HL-60/S4 treated with retinoic acid at 250 ng/mL for 4 days and 3 days (cell line): ENCODE results near the gene SMAD4.
"Not testable (repeated sequence)": the region's sequence is repeated elsewhere in the genome, so short reads cannot be mapped to it uniquely, and the experiment has no call there.

ENCODE experiments used
- in situ Hi-C: fragments of 300-500 bp; cut with MboI; formaldehyde crosslinking; loops from 2 replicates; pipeline ENCODE4 v1.7.0; 2022; ENCODE audit warnings: low sequenced_read_pairs

Gene SMAD4

DNA sequence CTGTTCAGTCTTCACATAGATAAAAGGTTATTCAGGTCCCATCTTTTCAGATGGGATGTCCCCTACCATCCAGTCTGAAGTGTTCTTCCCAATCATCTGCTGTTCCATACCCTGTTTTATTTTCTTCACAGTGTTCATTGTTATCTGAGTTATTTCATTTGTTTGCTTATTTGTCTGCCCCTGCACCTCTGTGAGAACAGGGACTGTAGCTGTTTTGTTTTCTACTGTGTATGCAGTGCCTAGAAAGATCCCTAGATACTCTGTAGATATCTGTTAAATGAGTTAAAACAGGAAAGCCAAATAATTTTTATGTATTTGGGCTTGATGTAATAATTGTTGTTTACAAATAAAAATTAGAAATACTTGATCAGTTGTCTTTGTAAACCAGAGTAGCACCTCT is 34.2 kb downstream of the SMAD4 start:
- in situ Hi-C loops: no loop called here

DNA sequence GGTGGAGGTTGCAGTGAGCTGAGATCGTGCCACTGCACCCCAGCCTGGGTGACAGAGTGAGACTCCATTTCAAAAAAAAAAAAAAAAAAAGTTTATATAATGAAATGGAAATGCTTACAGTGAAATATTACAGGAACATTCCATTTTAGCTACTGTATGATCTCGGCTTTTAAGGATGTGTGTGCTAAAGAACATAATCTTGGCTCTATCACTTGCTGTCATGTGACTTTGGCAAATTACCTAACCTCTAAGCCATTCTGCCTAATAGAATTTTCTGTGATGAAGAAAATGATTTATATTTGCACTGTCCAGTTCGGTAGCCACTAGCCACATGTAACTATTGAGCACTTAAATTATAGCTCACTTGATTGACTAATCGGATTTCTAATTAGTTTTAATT is 36.3 kb downstream of the SMAD4 start:
- in situ Hi-C loops: no loop called here

DNA sequence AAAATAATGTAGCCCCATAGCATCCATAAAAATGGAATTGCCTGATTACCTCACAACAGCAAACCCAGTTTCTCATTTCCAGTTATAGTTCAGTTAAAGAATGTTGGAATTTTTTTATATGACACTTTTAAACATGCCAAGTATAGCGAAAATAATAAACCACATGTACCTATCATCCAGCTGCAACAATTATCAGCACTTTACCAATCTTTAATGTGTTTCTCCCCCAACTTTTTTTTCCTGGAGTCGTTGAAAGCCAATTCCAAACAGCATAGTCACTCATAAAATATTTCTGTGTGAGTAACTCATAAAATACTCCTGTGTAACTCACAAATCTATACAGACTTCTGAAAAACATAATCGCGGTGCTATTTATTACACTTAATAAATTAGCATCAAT is 38.1 kb downstream of the SMAD4 start:
- in situ Hi-C loops: no loop called here

GRCh38 chr18:51069885-51070284 is 39.9 kb downstream of the SMAD4 start:
- in situ Hi-C loops: no loop called here

DNA sequence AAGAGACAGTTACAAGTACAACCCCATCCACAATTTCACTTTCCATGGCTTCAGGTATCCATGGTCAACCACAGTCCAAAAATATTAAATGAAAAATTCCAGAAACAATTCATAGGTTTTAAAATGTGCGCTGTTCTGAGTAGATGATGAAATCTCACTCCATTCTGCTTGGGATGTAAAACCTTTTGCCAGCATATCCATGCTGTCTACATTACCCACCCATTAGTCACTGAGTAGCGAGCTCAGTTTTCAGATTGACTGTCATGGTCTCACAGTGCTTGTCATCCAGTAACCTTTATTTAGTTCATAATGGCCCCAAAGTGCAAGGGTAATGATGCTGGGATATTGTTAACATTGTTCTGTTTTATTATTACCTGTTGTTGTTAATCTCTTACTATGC is 40.5 kb downstream of the SMAD4 start:
- in situ Hi-C loops: no loop called here

DNA sequence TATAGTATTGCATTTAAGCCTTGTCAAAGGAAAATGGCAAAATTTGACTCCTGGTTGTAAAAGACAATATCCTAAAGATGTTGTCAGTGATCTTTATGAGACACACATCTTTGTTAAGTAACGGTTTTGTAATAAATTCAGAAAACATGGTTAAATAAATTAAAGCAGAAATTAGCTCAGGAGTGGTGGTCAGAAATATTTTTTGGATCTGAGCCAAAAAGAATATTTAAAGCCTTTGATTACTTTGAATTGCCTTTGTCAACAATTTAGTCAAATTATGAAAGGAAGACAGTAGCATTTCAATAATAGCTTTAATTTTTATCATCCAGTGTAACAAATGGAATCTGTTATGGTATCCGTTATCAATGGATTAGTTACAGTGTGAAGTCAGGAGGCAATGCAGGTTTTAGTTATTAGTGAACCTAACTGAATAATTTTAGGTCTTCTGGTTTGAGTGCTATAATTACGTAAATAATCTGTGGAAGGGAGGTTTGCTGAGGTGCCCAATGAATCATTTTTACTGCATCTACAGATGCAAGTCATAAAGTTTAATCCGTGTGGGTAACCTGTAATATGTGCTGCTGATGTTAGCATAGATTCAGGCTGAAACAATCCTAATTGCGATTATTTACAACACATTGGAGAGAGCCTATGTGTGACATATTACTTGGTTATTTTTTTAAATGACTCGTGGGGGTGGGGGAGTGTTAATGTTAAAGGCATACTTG is 42.7 kb downstream of the SMAD4 start:
- in situ Hi-C loops: no loop called here

DNA sequence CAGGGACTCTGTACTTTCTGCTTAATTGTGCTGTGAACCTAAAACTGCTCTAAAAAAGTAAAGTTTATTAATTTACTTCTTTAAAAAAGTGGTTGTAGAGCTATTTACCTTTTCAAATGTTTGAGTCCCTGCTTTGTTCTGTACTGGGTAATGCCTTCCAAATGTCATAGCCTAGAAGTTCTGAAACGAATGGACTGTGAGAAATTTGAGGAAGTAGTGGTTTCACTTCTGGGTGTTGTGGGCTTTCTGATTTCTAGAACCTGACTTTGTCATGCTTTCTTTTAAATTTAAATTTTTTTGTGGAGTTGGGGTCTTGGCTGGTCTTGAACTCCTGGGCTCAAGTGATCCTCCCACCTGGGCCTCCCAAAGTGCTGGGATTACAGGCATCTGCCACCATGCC is 44.6 kb downstream of the SMAD4 start:
- in situ Hi-C loops: no loop called here

DNA sequence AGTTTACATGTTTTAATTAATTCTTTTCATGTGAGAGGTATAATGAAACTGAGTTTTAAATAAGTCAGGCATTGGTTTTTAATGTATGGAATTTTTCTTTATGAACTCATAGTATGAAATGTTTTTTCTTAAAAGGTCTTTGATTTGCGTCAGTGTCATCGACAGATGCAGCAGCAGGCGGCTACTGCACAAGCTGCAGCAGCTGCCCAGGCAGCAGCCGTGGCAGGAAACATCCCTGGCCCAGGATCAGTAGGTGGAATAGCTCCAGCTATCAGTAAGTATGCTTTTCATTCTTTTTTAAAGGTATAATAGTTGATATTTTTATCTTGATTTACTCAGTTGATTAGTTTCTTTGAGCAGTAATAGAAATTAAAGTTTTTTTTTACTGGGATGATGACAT is 46.5 kb downstream of the SMAD4 start:
- in situ Hi-C loops: no loop called here

DNA sequence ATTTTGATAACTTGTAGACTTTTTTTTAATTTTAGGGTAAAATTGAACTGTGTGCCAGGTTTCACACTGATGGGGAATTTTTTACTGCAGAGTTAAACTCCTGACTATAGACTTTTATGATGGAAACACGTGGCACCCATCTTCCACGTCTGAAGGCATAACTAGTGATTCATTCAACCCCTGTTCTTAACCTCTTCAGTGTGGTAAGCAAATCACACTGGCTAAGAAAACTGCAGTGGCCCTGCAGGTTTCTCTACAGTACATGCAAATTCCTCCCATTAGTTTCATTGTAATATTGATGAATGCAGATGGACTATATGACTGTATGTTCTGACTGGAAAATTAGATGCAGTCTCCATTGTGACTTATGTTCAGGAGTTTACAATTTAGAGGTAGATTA is 47.2 kb downstream of the SMAD4 start:
- in situ Hi-C loops: no loop called here

GRCh38 chr18:51078026-51078425 is 48.0 kb downstream of the SMAD4 start:
- in situ Hi-C loops: no loop called here

DNA sequence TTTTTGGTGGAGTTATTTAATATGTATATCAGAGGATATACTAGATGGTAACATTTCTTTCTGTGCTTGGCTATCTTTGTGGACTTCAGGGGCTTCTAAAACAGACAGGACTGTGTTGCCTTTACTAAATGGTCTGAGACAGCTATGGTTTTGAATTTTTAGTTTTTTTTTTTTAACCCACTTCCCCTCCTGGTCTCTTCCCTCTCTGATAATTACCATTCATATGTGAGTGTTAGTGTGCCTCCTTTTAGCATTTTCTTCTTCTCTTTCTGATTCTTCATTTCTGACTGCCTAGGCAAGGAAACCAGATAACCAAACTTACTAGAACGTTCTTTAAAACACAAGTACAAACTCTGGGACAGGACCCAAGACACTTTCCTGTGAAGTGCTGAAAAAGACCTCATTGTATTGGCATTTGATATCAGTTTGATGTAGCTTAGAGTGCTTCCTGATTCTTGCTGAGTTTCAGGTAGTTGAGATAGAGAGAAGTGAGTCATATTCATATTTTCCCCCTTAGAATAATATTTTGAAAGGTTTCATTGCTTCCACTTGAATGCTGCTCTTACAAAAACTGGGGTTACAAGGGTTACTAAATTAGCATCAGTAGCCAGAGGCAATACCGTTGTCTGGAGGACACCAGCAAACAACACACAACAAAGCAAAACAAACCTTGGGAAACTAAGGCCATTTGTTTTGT is 52.7 kb downstream of the SMAD4 start:
- in situ Hi-C loops: no loop called here

GRCh38 chr18:51083398-51083797 is 53.4 kb downstream of the SMAD4 start:
- in situ Hi-C loops: no loop called here

- in situ Hi-C loops: no loop called here
Observed at GRCh38 chr18:51088410-51088809, 58.4 kb downstream of the SMAD4 start.

DNA sequence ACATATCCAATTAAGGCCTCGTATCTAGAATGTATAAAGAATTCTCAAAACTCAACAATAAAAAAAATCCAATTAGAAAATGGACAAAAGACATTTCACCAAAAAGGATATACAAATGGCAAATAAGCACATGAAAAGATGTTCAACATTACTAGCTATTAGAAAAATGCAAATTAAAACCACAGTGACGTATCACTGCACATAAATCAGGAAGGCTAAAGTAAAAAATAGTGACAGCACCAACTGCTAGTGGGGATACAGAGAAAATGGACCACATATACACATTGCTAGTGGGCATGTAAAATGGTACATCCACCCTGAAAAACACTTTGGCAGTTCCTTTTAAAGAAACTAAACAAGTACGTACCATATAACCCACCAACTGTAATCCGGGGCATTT is 59.7 kb downstream of the SMAD4 start:
- in situ Hi-C loops: no loop called here

DNA sequence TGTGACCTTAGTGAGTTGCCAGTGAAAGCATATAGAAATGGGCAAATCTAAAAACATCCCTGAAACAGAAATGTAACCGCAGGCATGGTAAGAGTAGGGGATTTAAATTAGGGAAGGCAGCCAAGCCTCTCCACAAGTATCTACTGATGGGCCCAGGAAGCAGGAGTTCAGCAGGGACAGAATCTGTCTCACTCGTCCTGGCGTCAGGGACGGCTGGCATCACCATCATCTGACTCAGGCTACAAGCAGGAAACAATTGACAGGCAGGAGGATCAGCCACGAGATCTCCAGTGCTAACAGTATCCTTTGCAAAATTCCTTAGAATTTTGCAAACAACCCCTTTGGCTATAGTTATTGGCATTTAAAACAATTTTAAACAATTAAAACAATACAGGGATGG is 61.3 kb downstream of the SMAD4 start:
- in situ Hi-C loops: no loop called here

DNA sequence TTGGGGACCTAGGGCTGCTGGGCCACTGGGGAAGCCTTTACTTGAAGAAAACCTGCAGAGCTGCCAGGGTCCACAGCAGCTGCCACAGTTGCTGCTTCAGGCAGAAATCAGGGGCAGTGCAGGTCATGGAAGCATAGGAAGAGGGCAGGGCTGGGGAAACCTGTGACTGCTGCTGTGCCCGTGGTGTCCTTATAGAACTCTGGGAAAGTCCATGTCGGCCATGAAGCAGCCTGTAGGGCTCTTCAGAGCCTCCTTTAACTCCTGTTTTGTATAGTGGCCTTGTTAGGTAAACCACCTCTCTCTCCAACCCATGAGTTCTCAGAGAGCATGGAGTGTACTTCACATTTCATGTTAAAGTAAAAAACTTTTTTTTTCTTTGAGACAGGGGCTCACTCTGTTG is 62.1 kb downstream of the SMAD4 start:
- in situ Hi-C loops: no loop called here

- in situ Hi-C loops: not testable (repeated sequence)
Observed at GRCh38 chr18:51092967-51093366, 63.0 kb downstream of the SMAD4 start.

DNA sequence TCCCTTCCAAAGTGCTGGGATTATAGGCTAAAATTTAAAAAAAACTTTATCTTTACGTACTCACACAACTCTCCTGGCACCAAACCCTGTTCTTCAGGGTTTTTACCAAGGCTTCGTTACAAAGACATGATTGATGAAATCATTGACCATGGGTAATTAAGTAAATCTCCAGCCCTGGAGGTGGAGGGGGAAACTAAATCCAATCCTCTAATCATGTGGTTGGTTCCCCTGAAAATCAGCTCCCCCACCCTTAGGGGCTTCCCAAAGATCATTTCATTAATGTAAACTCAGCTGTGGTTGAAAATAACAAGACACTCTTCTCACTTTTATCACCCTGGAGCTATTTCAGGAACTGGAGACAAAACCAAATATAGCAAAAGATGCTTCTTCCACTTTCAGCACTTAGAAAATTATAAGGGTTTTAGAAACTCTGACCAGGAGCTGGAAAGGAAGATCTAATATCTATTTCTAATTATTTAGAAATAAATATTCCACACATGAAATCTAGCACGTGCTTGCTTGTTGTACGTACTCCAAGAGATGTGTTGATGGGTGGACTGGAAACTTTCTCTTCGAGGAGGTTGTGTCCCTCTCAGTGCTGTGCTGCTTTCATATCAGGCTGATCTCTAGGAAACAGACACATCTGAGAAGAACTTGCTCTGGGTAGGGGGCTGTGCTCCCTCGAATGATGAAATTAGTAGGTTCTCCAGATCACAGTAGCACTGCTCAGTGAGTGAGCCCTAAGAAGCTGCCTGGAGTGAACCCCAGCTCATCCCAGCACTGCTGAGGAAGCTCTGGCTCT is 67.2 kb downstream of the SMAD4 start:
- in situ Hi-C loops: no loop called here

DNA sequence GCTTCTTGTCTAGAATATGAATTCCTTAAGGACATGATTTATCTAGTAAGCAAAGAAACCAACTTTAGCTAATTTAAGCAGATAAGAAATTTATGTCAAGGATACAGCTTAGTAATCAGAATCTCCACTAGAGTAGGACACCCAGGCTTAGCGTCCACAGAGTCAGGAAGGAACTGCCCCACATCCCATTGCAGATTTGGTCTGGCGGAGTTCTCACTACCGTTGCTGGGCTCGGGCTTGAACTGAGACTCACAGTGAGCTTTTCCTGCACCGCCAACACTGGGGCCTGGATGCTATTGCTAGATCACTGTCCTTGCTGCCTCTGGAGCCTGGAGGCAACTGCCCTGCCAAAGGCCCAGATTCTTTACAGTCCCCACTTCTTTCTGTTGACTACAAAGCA is 68.1 kb downstream of the SMAD4 start:
- in situ Hi-C loops: no loop called here

DNA sequence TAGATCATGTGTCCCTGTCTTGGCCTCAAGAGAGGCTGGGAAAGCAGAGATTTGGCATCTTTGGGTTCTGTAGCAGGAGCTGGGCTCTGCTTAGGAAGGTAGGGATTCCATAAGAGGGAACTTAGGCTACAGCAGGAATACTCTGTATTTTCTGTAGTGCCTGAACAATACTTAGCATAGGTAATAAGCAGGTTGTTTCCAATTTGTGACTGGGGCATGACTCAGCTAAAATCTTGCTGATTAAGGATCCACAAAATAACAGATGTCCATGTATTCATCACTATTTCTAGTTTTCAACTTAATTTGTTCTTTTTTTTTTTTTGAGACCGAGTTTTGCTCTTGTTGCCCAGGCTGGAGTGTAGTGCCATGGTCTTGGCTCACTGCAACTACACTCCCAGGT is 68.5 kb downstream of the SMAD4 start:
- in situ Hi-C loops: no loop called here

DNA sequence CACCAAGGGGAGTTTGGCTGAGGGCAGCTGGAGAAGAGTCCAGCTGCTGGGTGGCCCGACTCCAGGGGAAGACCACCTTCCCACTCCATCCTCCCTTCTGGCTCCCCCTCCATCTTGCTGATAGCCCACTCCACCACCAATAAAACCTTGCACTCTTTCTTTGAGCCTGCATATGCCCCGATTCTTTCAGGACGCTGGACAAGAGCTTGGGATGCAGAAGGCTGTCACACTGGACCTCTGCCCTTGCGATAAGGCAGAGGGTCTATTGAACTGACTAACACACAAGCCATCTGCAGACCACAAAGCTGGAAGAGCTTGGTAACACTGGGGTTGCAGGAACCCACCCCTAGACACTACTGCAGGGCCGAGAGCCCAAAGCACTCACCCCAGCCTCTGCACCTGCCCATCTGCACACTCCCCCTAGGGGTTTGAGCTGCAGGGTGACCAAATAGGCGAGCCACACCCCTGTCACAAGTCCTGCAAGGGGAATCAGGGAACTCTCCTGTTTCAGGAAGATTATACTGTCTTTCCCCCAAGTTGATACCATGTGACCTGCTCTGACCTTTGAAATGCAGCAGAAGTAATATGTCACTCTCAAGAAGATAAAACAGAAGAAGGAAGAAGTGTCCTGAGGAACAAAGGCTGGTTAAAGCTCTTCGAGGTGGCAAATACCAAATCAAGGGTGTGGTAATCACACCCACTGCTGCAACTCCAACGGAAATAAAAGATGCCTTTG is 70.5 kb downstream of the SMAD4 start:
- in situ Hi-C loops: no loop called here
